GM12892 (cell line): ENCODE data around the gene BRPF1.
"Not testable (repeated sequence)": the region's sequence is repeated elsewhere in the genome, so short reads cannot be mapped to it uniquely, and the experiment has no call there.

Experiments used
- DNase-seq: peaks from one replicate; pipeline ENCODE4 v3.0.0; 2011; ENCODE audit not compliant: insufficient read length
- FAIRE-seq: peaks from 2 replicates; lab custom pipeline; 2011; peaks lifted over from hg19 to GRCh38; lab: Jason Lieb, UNC
- POLR2A ChIP-seq: IDR thresholded peaks from 2 replicates; pipeline ENCODE4 v1.6.1; 2011; ENCODE audit warnings: low read depth, low read length, control low read depth
- POLR2AphosphoS5 ChIP-seq: IDR thresholded peaks from 2 replicates; pipeline ENCODE4 v1.6.1; 2011; ENCODE audit warnings: low read depth, low read length, control low read depth
- TAF1 ChIP-seq: IDR thresholded peaks from 2 replicates; pipeline ENCODE4 v1.6.1; 2011; ENCODE audit warnings: low read depth, mild to moderate bottlenecking, control low read depth, low read length, borderline replicate concordance

BRPF1 gene

GRCh38 chr3:9762871-9763270, 31.3 kb downstream of the BRPF1 start:
- TF ChIP-seq POLR2AphosphoS5 (no peak), TAF1 (no peak), POLR2A (no peak)
- DNase-seq: no peak
- FAIRE-seq: no peak

- FAIRE-seq (no peak), DNase-seq (no peak)
- TF ChIP-seq POLR2AphosphoS5: no peak
- TF ChIP-seq POLR2A: no peak
- no peak for TF ChIP-seq TAF1
Observed at GRCh38 chr3:9765865-9766264, 34.3 kb downstream of the BRPF1 start.

- no peak for FAIRE-seq
Observed at GRCh38 chr3:9767418-9767817, 35.9 kb downstream of the BRPF1 start.

GRCh38 chr3:9768141-9768775, 36.7 kb downstream of the BRPF1 start:
- DNase-seq: no peak
- TF ChIP-seq POLR2AphosphoS5 (no peak), POLR2A (no peak), TAF1 (no peak)
- no peak for FAIRE-seq

More at GRCh38 chr3:9767418-9767817, 35.9 kb downstream of the BRPF1 start:
- TF ChIP-seq POLR2AphosphoS5 (no peak), POLR2A (no peak), TAF1 (no peak)
- no peak for DNase-seq

DNA sequence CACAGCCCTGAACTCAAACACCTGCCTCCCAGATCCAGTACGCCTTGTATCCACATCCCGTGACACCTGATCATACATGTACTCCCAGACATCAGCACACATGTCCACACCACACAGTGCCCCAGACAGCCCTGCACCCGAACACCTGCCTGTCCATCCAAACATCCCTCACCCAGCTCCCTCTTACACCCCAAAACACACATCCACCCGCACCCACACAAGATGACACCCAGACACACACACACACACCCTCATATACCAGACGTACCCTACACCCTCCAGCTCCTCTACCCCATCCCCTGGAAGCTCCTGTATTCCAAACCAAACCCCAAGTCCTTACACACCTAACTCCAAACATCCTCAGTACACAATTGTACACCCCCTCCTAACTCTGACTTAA, 37.5 kb downstream of the BRPF1 start:
- DNase-seq (no peak), FAIRE-seq (no peak)
- TF ChIP-seq POLR2AphosphoS5: no peak
- TF ChIP-seq POLR2A: no peak
- TF ChIP-seq TAF1: no peak

DNA sequence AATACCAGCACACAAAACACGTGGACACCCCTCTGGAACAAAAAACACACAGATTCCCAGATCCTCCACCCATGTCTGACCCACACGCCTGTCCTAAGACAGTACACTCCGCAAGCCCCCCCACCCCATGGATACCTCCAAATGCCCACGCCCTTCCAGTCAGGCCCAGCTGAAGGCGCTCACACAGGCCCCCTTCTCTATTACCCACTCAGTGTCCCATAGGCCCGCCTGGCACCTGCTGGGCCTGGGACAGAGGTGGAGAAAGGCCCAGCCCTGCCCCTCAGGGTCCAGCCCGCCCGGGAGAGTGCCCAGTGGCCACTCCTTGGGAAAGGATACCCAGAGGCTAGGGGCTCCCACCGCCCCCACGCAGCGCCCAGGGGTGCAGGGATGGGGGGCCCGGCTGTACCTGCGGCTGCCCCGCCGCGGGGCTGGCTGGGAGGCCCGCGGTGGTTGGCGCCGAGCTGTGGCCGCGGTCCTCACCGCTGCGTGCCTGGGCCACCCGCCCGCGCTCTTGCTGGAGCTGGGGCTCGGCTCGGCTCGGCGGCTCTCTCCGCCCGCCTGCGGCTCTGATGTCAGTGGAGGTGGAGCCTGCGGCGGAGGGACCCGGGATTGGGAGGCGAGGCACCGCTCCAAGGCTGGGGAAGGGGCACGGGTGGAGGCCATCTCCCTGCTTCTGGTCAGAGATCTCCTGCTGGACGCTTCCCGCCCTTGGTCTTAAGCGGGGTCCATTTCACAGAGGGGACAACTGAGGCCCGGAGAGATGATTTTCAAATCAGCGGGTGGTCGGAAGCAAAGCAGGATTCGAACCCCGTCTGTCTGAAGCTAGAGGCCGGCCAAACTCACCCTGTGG, 38.1 kb downstream of the BRPF1 start, which contains the start of gene CAMK1:
TSS of gene CAMK1 (minus strand) at position 522 of the 850 bp plus-strand sequence. CDS start 2,198 bp downstream, outside the sequence.
- TF ChIP-seq POLR2AphosphoS5 (no peak), POLR2A (no peak), TAF1 (no peak)
- peak; percentile 72 for DNase-seq
- no peak for FAIRE-seq

DNA sequence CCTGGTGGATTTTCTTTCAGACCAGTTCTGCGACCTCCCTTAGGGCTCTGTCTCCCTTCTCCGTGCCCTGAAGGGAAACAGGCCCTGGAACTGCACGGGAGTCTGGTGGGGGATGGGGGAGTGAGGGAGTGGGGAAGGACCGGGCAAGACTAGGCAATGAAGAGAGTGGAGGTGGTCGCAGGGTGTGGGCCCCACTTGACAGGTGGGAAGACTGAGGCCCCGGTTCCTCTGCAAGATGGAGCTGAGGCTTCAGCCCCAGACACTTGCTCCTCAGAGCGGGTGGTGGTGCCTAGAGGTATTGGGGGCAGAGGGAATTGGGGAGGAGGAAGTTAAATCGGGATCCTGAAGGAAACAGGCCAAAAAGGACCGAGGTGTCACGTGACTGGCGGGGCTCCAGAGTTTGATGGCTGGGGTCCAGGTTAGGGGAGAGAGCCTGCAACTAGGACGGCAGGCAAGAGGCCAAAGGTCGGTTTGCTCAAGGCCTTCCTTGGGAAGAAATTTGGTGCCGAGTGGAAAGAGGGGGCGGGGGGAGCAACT, 38.8 kb downstream of the BRPF1 start:
- FAIRE-seq (no peak), DNase-seq (no peak)
- no peak for TF ChIP-seq TAF1
- no peak for TF ChIP-seq POLR2A
- no peak for TF ChIP-seq POLR2AphosphoS5

DNA sequence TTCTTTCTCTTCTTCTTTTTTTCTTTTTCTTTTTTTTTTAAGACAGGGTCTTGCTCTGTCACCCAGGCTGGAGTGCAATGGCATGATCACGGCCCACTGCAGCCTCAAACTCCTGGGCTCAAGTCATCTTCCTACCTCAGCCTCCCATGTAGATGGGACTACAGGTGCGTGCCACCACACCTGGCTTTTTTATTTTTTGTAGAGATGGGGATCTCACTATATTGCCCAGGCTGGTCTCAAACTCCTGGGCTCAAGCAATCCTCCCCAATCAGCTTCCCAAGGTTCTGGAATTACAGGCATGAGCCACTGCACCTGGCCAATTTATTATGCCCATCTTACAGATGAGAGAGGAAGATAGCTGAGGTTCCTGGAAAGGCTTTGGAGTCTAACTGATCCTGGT, 39.5 kb downstream of the BRPF1 start:
- not testable (repeated sequence) for FAIRE-seq

DNA sequence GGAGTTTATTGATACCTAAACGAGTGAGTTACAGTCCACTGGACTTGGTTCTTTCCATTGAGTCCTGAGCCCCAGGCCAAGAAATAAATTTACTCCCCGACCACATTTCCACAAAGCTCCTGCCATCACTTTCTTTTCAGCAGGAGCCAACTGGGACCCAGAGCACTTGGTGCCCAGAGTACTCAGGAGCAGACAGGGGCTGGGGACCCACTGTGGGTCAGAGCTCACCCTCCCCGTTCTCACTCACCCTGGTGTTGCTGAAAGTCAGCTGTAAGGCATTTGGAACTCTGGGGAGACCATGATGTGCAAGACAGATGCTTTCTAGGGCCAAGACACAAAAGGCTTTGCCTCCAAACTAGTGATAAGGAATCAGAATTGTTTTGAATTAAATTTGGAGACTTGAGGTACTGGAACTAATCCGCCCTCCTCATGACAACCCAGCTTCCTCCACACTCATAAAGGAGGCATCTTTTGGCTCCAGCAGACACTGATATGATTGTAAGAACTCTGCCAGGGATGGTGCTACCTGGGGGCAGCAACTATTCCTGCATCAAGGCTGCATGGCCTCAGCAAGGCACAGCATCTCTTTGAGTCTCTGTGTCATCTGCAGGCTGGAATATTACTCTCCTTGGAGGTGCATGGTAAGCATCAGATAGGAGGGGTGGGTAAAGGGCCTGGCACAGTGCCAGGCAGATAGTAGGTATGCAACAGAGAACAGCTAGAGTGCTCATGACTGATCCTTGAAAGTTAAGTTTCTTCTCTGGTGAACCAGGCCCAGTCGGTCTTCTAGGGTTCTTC, 45.6 kb downstream of the BRPF1 start:
- TF ChIP-seq POLR2A (no peak), POLR2AphosphoS5 (no peak), TAF1 (no peak)
- no peak for DNase-seq
- no peak for FAIRE-seq

More for the DNA sequence above, 39.5 kb downstream of the BRPF1 start:
- DNase-seq: not testable (repeated sequence)

DNA sequence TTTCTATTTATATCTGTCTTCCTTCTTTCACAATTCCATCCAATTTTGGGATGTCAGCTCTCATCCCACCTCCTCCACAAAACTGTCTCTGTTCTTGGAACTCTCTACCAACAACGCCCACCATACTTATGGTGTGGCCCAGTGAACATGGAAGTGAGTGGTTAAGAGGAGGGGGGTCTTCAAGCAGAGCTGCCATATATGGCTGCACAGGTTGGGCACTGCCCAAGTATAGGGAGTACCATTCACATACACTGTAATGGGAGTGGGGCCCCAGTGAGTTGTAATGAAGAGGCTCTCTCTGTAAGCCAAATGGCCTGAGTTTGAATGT, 46.1 kb downstream of the BRPF1 start:
- DNase-seq (no peak), FAIRE-seq (no peak)
- TF ChIP-seq POLR2A (no peak), TAF1 (no peak), POLR2AphosphoS5 (no peak)

- FAIRE-seq: no peak
- no peak for DNase-seq
- TF ChIP-seq POLR2AphosphoS5 (no peak), POLR2A (no peak), TAF1 (no peak)
Observed at GRCh38 chr3:9778143-9779074, 46.9 kb downstream of the BRPF1 start.
